Activated T-helper 1 cell treated with Interleukin-2 at 50 U/mL for 16 hours (primary cell): ENCODE results near the gene SCRN3.
"Not testable (repeated sequence)": the region's sequence is repeated elsewhere in the genome, so short reads cannot be mapped to it uniquely, and the experiment has no call there.

Experiments
- DNase-seq: peaks from one replicate; pipeline ENCODE4 v3.0.0-alpha.2; 2020; ENCODE audit warnings: low read depth

The SCRN3 gene

DNA sequence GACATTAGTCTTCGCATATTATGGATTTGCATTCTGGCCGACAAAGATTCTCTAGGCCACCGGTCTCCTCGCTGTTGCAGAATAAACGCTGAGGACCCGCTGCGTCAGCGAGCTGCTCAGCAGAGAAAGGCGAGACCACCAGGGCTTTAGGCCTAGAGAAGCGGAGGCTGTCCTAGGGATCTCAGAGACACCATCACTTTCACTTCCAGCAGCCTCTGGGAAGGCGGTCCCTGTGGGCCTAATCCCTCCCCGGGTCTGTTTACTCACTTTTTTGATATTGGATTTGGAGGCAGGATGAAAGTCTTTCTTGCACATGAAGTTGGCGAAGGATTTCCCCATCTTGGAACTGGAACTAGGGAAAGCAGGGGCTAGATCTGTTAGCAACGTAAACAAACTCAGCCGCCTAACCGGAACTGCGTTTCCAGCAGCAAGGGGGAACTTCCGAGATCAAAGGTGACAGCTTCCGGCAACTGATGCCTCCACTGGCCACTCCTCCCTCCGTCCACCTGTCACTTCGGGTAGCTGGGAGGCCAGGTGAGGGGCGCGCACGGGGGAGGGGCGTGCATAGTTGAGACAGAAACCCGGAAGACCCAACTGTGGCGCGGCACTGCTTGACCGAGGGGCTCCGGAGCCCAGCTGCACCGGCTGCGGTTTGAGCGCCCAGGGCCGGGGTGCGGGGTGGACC, at the start of gene SCRN3:
SCRN3 (plus strand) TSS at position 447 of the 685 bp plus-strand sequence. CDS start 2,554 bp downstream, outside the sequence.
- DNase-seq: peak; percentile 62

DNA sequence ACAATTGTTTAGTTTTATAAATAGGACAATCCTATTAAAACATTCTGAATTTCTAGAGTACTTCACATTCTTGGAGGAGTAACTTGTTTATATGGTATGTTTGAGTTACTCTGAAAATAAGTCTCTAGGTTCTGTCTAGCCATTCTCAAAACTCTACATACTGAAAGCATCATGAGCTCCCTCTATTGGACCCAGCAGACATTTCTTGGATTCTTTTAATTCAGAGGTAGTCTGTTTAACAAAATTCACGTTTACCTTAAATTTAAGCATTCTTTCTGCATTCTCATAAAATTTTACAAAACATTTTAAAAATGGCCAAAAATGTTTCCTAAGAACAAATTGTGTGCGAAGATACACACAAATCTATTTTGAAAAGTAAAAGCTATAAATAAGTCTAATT, 45.5 kb upstream of the SCRN3 start:
- DNase-seq: no peak

DNA sequence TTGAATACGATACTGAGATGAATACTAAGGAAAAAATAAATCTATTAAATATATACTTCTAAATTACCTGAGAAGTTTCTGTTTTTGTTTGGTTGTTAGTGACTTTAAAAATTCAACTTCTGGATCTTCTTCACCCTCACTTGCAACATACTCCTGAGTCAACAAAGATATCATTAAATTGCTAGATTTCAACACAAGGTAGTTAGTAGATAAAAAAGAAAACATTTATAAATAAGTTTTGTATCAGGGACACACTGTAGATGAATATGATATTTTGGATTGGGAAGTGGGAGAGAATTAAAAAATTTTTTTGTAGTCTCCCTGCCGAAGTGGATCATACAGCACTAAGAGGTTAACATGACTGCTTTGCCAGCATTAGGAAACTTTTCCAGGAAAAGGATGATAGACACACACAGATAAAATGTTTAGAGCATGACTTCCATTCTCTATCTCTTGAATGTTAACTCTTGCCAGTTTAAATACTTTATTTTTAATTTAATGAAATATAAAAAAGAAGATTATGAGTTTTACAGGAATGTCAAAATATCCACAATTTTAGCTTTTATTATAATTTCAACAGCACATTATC, 44.8 kb upstream of the SCRN3 start:
- no peak for DNase-seq

GRCh38 chr2:174353004-174353403, 42.5 kb upstream of the SCRN3 start:
- no peak for DNase-seq

GRCh38 chr2:174356347-174356746, 39.2 kb upstream of the SCRN3 start:
- no peak for DNase-seq

GRCh38 chr2:174359663-174360062, 35.9 kb upstream of the SCRN3 start:
- not testable (repeated sequence) for DNase-seq

DNA sequence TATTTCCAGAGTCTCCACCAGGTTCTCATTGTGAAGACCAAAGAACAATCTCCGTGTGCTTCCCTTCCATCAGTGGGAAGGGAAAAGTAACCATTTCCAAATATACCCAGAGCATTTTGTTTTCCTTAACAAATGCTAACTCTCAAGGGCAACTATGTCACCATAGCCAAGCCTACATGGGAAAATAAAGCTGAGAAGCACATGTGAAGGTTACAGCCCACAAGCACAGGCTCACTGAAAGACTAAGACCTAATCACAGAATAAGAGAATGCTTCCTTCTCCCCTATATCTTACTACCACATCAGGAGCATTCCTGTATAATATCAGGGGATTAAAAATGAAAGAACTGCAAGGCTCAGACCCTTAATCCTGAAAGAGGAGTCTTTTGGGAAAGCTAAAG, 32.6 kb upstream of the SCRN3 start:
- DNase-seq: no peak

- not testable (repeated sequence) for DNase-seq
Measured at GRCh38 chr2:174363492-174364225, 31.9 kb upstream of the SCRN3 start.

DNA sequence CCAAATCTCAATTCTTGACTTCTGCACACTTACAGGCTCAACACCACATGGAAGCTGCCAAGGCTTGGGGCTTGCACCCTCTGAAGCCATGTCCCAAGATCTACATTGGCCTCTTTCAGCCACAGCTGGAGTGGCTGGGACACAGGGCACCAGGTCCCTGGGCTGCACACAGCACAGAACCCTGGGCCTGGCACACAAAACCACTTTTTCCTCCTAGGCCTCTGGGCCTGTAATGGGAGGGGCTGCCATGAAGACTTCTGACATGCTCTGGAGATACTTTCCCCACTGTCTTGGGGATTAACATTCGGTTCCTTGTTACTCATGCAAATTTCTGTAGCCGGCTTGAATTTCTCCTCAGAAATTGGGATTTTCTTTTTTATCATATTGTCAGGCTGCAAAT, 30.9 kb upstream of the SCRN3 start:
- DNase-seq: no peak

GRCh38 chr2:174365571-174365970, 30.0 kb upstream of the SCRN3 start:
- DNase-seq: no peak

DNA sequence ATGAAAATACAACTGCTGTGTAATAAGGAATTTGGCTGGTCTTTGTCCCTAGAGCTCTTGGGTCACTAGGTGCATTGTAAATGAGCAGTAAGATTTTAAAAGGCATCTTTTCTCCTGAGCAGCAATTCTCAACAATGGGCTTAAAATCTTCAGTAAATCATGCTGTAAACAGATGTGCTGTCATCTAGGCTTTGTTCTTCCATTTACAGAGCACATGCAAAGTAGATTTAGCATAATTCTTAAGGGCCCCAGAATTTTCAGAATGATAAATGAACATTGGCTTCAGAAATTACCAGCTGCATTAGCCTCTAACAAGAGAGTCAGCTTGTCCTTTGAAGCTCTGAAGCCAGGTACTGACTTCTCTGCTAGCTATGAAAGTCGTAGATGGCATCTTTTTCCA, 26.8 kb upstream of the SCRN3 start:
- DNase-seq: no peak

- no peak for DNase-seq
Measured at GRCh38 chr2:174376967-174377366, 18.6 kb upstream of the SCRN3 start.

DNA sequence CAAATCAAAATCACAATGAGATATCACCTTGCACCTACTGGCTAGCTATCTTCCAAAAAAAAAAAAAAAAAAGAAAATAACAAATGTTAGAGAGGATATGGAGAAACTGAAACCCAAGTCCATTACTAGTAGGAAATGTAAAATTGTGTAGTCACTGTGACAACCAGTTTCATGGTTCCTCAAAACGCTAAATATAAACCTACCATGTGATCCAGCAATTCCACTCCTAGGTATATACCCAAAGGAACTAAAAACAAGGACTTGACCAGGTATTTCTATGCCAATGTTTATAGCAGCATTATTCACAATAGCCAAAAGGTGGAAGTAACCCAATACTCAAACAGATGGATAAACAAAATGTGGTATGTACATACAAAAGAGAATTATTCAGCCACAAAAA, 11.7 kb upstream of the SCRN3 start:
- DNase-seq: no peak

DNA sequence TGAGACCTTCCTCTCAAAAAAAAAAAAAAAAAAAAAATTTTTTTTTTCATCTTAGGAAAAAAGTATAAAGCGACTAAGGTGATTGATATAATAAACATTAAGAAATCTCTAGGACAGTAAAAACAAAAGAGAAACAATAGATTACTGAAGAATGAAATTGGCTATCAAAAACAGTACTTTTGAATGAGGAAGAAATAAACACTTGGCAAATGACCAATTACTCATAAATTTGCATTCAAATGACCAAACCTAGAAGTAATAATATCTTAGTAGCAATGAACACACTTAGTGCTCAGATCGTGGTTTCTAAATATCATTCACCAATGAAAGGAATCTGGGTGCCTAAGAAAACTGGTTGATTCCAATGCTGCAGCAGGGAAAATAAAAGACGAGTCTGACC, 10.3 kb upstream of the SCRN3 start:
- DNase-seq: no peak

DNA sequence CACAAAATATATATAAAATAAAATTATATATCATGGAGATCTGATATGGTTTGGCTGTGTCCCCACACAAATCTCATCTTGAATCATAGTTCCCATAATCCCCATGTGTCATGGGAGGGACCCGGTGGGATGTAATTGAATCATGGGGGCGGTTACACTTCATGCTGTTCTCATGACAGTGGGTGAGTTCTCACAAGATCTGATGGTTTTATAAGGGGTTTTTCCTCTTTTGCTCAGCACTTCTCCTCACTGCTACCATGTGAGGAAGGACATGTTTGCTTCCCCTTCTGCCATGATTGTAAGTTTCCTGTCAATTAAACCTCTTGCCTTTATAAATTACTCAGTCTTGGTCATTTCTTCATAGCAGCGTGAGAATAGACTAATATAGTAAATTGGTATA, 6.8 kb upstream of the SCRN3 start:
- DNase-seq: not testable (repeated sequence)

DNA sequence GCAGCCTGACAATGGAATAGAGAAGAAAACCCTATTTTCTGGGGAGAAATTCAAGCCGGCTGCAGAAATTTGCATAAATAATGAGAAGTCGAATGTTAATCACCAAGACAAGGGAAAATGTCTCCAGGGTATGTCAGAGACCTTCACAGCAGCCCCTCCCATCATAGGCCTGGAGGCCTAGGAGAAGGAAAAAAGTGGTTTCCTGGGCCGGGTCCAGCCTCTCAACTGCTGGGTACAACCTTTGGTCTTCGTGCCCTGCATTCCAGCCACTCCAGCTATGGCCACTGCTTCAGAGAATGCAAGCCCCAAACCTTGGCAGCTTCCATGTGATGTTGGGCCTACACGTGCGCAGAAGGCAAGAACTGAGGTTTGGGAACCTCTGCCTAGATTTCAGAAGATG, 6.0 kb upstream of the SCRN3 start:
- no peak for DNase-seq

GRCh38 chr2:174390303-174390702, 5.2 kb upstream of the SCRN3 start:
- not testable (repeated sequence) for DNase-seq

- DNase-seq: no peak
Measured at GRCh38 chr2:174392706-174393105, 2.8 kb upstream of the SCRN3 start.

DNA sequence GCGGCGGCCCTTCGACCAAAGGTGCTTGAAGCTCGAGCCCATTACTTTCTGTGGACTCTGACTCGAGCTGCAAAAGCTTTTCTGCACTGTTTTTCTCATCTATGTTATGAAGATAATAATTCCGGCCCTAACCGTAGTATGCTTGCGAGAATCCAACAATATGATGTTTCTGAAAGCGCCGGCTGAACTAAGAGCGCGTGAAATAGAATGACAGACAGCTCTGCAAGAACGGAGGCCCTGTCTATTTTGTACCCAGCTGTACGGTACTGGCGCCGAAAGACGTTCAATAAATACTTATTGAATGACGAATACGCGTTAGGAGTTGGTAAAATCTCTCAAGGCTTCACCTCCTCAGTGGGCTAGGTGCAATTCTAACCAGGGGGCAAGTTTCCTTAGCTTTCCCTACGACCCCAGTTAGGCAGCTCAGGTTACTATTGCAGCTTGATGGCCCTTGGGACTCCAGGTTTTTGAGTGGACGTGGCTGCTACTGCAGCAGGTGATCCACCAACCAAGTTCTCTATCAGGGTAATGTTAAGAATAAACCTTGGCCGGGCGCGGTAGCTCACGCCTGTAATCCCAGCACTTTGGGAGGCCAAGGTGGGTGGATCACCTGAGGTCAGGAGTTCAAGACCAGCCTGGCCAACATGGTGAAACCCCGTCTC, 570 bp downstream of the SCRN3 start:
- no peak for DNase-seq

DNA sequence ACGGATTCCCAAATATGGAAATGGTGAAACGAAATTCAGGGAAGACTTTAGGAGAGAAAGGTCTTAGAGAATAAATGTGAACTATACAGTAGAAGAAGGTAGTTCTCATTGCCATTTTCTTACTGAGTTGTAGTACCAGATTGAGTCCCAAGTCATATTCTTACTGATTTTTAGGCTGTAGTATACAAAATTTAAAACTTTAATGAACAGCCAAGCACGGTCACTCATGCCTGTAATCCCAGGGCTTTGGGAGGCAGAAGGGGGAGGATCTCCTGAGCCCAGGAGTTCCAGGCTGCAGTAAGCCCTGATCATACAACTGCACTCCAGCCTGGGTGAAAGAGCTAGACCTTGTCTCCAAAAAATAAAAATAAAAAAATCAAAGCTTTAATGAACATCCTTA, 2.2 kb downstream of the SCRN3 start:
- no peak for DNase-seq

- no peak for DNase-seq
Measured at GRCh38 chr2:174399171-174399570, 3.6 kb downstream of the SCRN3 start.

DNA sequence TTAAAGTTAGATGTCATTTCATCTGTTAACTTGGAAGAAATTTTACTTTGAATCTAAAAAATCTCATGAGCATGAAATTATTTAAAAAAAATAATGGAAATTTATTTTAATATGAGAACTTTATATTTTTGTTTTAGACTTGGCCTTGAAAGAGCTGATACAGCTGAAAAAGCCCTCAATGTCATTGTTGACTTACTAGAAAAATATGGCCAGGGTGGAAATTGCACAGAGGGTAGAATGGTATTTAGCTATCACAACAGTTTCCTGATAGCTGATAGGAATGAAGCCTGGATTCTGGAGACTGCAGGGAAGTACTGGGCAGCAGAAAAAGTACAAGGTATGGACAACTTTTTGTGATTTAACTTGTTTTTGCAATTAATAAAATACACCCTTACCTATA, 5.3 kb downstream of the SCRN3 start:
- DNase-seq: no peak

GRCh38 chr2:174403628-174404027, 8.1 kb downstream of the SCRN3 start:
- DNase-seq: no peak
